ENCODE results near the gene EPDR1. TPM values are rescaled to one million over a fixed set of nuclear protein-coding genes. Genes with fewer than 3 reads are reported as not detected.

Gene EPDR1
- total RNA-seq, 2 experiments from 2014 or later = 1.8 to 2.7 TPM

GRCh38 chr7:37956791-37957190 lies 36.4 kb downstream of the EPDR1 start:
- no peak for ATAC-seq
- DNase-seq = no peak
- Mint-ChIP-seq H3K4me1 (no peaks in the 10 kb centered on the region), H3K9me3 (ENCODE audit: low read depth) (no peaks in the 10 kb centered on the region), H3K36me3 (ENCODE audit: low read depth) (no peaks in the 10 kb centered on the region), H3K4me3 (no peak overlapping the region), H3K27ac (no peak overlapping the region), H3K27me3 (peaks cover 2% of the 10 kb centered on the region)
- intact Hi-C loops (cut with DNase I, micrococcal nuclease) = no loop called here
- POLR2A ChIA-PET = no interaction called here
- CTCF ChIA-PET = interaction anchor here (0.7 kb wide), 2 partner anchors 38 to 190 kb away, joined by 3 to 4 read pairs; no protein-coding TSS in a partner anchor

- ChIA-PET POLR2A (no interaction called here), CTCF (no interaction called here)
- no peak overlapping the region for H3K4me3 Mint-ChIP-seq
- DNase-seq = no peak
- H3K36me3 Mint-ChIP-seq (ENCODE audit: low read depth) = no peaks in the 10 kb centered on the region
- peaks cover 2% of the 10 kb centered on the region for H3K27me3 Mint-ChIP-seq
- intact Hi-C loops (cut with DNase I, micrococcal nuclease) = no loop called here
- no peaks in the 10 kb centered on the region for H3K4me1 Mint-ChIP-seq
- no peaks in the 10 kb centered on the region for H3K9me3 Mint-ChIP-seq (ENCODE audit: low read depth)
- ATAC-seq = no peak
- no peak overlapping the region for H3K27ac Mint-ChIP-seq
Observed at GRCh38 chr7:37957221-37957970, 37.0 kb downstream of the EPDR1 start.

- Mint-ChIP-seq H3K9me3 (ENCODE audit: low read depth) (no peaks in the 10 kb centered on the region), H3K4me3 (no peak overlapping the region), H3K36me3 (ENCODE audit: low read depth) (no peaks in the 10 kb centered on the region), H3K27ac (no peak overlapping the region), H3K4me1 (no peaks in the 10 kb centered on the region), H3K27me3 (peaks cover 2% of the 10 kb centered on the region)
- ChIA-PET POLR2A (no interaction called here), CTCF (no interaction called here)
- ATAC-seq = no peak
- no peak for DNase-seq
- intact Hi-C loops (cut with DNase I, micrococcal nuclease) = no loop called here
Observed at GRCh38 chr7:37960483-37960882, 40.0 kb downstream of the EPDR1 start.

GRCh38 chr7:37961251-37961650 lies 40.8 kb downstream of the EPDR1 start:
- DNase-seq = no peak
- H3K9me3 Mint-ChIP-seq (ENCODE audit: low read depth) = no peaks in the 10 kb centered on the region
- no peaks in the 10 kb centered on the region for H3K36me3 Mint-ChIP-seq (ENCODE audit: low read depth)
- no peak overlapping the region for H3K4me3 Mint-ChIP-seq
- POLR2A ChIA-PET = no interaction called here
- H3K4me1 Mint-ChIP-seq = no peaks in the 10 kb centered on the region
- ATAC-seq = no peak
- CTCF ChIA-PET = no interaction called here
- no peak overlapping the region for H3K27ac Mint-ChIP-seq
- intact Hi-C loops (cut with DNase I, micrococcal nuclease) = no loop called here
- peaks cover 2% of the 10 kb centered on the region for H3K27me3 Mint-ChIP-seq

GRCh38 chr7:37964196-37964595 lies 43.8 kb downstream of the EPDR1 start:
- H3K9me3 Mint-ChIP-seq (ENCODE audit: low read depth) = no peaks in the 10 kb centered on the region
- H3K36me3 Mint-ChIP-seq (ENCODE audit: low read depth) = no peaks in the 10 kb centered on the region
- no peaks in the 10 kb centered on the region for H3K27me3 Mint-ChIP-seq
- intact Hi-C loops (cut with DNase I, micrococcal nuclease) = no loop called here
- no peak overlapping the region for H3K4me3 Mint-ChIP-seq
- ChIA-PET POLR2A (no interaction called here), CTCF (no interaction called here)
- no peak overlapping the region for H3K27ac Mint-ChIP-seq
- no peaks in the 10 kb centered on the region for H3K4me1 Mint-ChIP-seq
- ATAC-seq (no peak), DNase-seq (no peak)

- H3K27ac Mint-ChIP-seq = no peak overlapping the region
- H3K9me3 Mint-ChIP-seq (ENCODE audit: low read depth) = no peaks in the 10 kb centered on the region
- ATAC-seq (no peak), DNase-seq (no peak)
- intact Hi-C loops (cut with DNase I, micrococcal nuclease) = no loop called here
- no peaks in the 10 kb centered on the region for H3K4me1 Mint-ChIP-seq
- no peaks in the 10 kb centered on the region for H3K36me3 Mint-ChIP-seq (ENCODE audit: low read depth)
- H3K4me3 Mint-ChIP-seq = no peak overlapping the region
- ChIA-PET CTCF (no interaction called here), POLR2A (no interaction called here)
- no peaks in the 10 kb centered on the region for H3K27me3 Mint-ChIP-seq
Observed at GRCh38 chr7:37970211-37970610, 49.8 kb downstream of the EPDR1 start.

- Mint-ChIP-seq H3K4me3 (no peak overlapping the region), H3K9me3 (ENCODE audit: low read depth) (no peaks in the 10 kb centered on the region), H3K36me3 (ENCODE audit: low read depth) (no peaks in the 10 kb centered on the region), H3K27me3 (no peaks in the 10 kb centered on the region), H3K27ac (no peak overlapping the region), H3K4me1 (no peaks in the 10 kb centered on the region)
- no peak for DNase-seq
- intact Hi-C loops (cut with DNase I, micrococcal nuclease) = no loop called here
- no peak for ATAC-seq
- ChIA-PET POLR2A (no interaction called here), CTCF (no interaction called here)
Observed at GRCh38 chr7:37971491-37971890, 51.1 kb downstream of the EPDR1 start.

- no peak overlapping the region for H3K27ac Mint-ChIP-seq
- intact Hi-C loops (cut with DNase I, micrococcal nuclease) = no loop called here
- H3K27me3 Mint-ChIP-seq = no peaks in the 10 kb centered on the region
- no peaks in the 10 kb centered on the region for H3K9me3 Mint-ChIP-seq (ENCODE audit: low read depth)
- no peak overlapping the region for H3K4me3 Mint-ChIP-seq
- ATAC-seq = no peak
- H3K36me3 Mint-ChIP-seq (ENCODE audit: low read depth) = no peaks in the 10 kb centered on the region
- POLR2A ChIA-PET = no interaction called here
- CTCF ChIA-PET = no interaction called here
- H3K4me1 Mint-ChIP-seq = no peaks in the 10 kb centered on the region
- no peak for DNase-seq
Observed at GRCh38 chr7:37973915-37974314, 53.5 kb downstream of the EPDR1 start.

- Mint-ChIP-seq H3K9me3 (ENCODE audit: low read depth) (no peaks in the 10 kb centered on the region), H3K27me3 (peaks cover under 1% of the 10 kb centered on the region), H3K36me3 (ENCODE audit: low read depth) (no peaks in the 10 kb centered on the region), H3K4me3 (no peak overlapping the region), H3K4me1 (no peaks in the 10 kb centered on the region), H3K27ac (no peak overlapping the region)
- CTCF ChIA-PET = no interaction called here
- intact Hi-C loops (cut with DNase I, micrococcal nuclease) = no loop called here
- ATAC-seq (no peak), DNase-seq (no peak)
- POLR2A ChIA-PET = no interaction called here
Observed at GRCh38 chr7:37974711-37975110, 54.3 kb downstream of the EPDR1 start.

GRCh38 chr7:37977243-37977642 lies 56.8 kb downstream of the EPDR1 start:
- Mint-ChIP-seq H3K36me3 (ENCODE audit: low read depth) (no peaks in the 10 kb centered on the region), H3K27ac (no peak overlapping the region), H3K4me1 (no peaks in the 10 kb centered on the region), H3K27me3 (peaks cover 3% of the 10 kb centered on the region), H3K4me3 (no peak overlapping the region), H3K9me3 (ENCODE audit: low read depth) (no peaks in the 10 kb centered on the region)
- no peak for DNase-seq
- ChIA-PET POLR2A (no interaction called here), CTCF (no interaction called here)
- intact Hi-C loops (cut with DNase I, micrococcal nuclease) = no loop called here
- ATAC-seq = no peak

GRCh38 chr7:37981664-37982063 lies 61.2 kb downstream of the EPDR1 start:
- H3K27me3 Mint-ChIP-seq = peaks cover 3% of the 10 kb centered on the region
- no peak overlapping the region for H3K27ac Mint-ChIP-seq
- no peaks in the 10 kb centered on the region for H3K36me3 Mint-ChIP-seq (ENCODE audit: low read depth)
- no peaks in the 10 kb centered on the region for H3K4me1 Mint-ChIP-seq
- H3K4me3 Mint-ChIP-seq = no peak overlapping the region
- CTCF ChIA-PET = no interaction called here
- H3K9me3 Mint-ChIP-seq (ENCODE audit: low read depth) = no peaks in the 10 kb centered on the region
- intact Hi-C loops (cut with DNase I, micrococcal nuclease) = no loop called here
- ATAC-seq (no peak), DNase-seq (no peak)
- POLR2A ChIA-PET = no interaction called here

GRCh38 chr7:37982423-37982822 lies 62.0 kb downstream of the EPDR1 start:
- CTCF ChIA-PET = no interaction called here
- no peak for ATAC-seq
- no peaks in the 10 kb centered on the region for H3K4me1 Mint-ChIP-seq
- DNase-seq = no peak
- no peak overlapping the region for H3K27ac Mint-ChIP-seq
- H3K4me3 Mint-ChIP-seq = no peak overlapping the region
- peaks cover 3% of the 10 kb centered on the region for H3K27me3 Mint-ChIP-seq
- intact Hi-C loops (cut with DNase I, micrococcal nuclease) = no loop called here
- POLR2A ChIA-PET = no interaction called here
- no peaks in the 10 kb centered on the region for H3K9me3 Mint-ChIP-seq (ENCODE audit: low read depth)
- H3K36me3 Mint-ChIP-seq (ENCODE audit: low read depth) = no peaks in the 10 kb centered on the region

All from activated CD4-positive, alpha-beta T cell treated with anti-CD3 and anti-CD28 coated beads for 36 hours (primary cell).